Natural killer cell (primary cell): ENCODE data around the gene NPHP3. TPM values are rescaled to one million over a fixed set of nuclear protein-coding genes. Genes with fewer than 3 reads are reported as not detected.
A peak's percentile ranks its signal among the peaks of the same experiment; 100 is the strongest.

Source experiments
- ATAC-seq, 3 donors: fragments of 150-1000 bp in 2 of 3; fragments of 200-7000 bp in 1 of 3; cut with Tn5 transposase; 1 replicate in 1 of 3; 2 replicates in 2 of 3; pipeline ENCODE4 v1.10.0; 2021; ENCODE audit warnings: mild to moderate bottlenecking in 2 of 3, moderate library complexity in 2 of 3
- DNase-seq, 2 donors: peaks; one replicate each; pipeline versions ENCODE4 v3.0.0 to v3.0.0-alpha.2; 2013 to 2021; ENCODE audit warnings: mixed read lengths in 1 of 2
- H3K27ac ChIP-seq: one replicate; pipeline ENCODE4 v1.5.1; 2013; ENCODE audit warnings: mild to moderate bottlenecking, low read length
- H3K27me3 ChIP-seq: one replicate; pipeline ENCODE4 v1.6.1; 2013; ENCODE audit warnings: low read length; ENCODE audit not compliant: control insufficient read depth, insufficient read depth
- H3K36me3 ChIP-seq: one replicate; pipeline ENCODE4 v1.6.1; 2013; ENCODE audit warnings: low read length; ENCODE audit not compliant: control insufficient read depth, insufficient read depth
- H3K4me1 ChIP-seq: one replicate; pipeline ENCODE4 v1.6.1; 2013; ENCODE audit warnings: low read length; ENCODE audit not compliant: control insufficient read depth, insufficient read depth
- H3K4me3 ChIP-seq: one replicate; pipeline ENCODE4 v1.5.1; 2013; ENCODE audit warnings: low read length
- H3K9me3 ChIP-seq: one replicate; pipeline ENCODE4 v1.6.1; 2013; ENCODE audit warnings: low read length; ENCODE audit not compliant: control insufficient read depth, insufficient read depth
- H3K27ac Mint-ChIP-seq, 2 donors: one replicate each; pipeline ENCODE4 v1.8.0; 2022; ENCODE audit warnings: mild to moderate bottlenecking in 2 of 2, mixed read lengths in 2 of 2, moderate library complexity in 1 of 2
- H3K27me3 Mint-ChIP-seq, 2 donors: one replicate each; pipeline ENCODE4 v1.8.0; 2022; ENCODE audit warnings: low read depth in 2 of 2, mixed read lengths in 2 of 2
- H3K36me3 Mint-ChIP-seq: one replicate; pipeline ENCODE4 v1.8.0; 2022; ENCODE audit warnings: mixed read lengths
- H3K4me1 Mint-ChIP-seq, 2 donors: one replicate each; pipeline ENCODE4 v1.8.0; 2022; ENCODE audit warnings: mixed read lengths in 2 of 2
- H3K4me3 Mint-ChIP-seq: one replicate; pipeline ENCODE4 v1.8.0; 2022; ENCODE audit warnings: mild to moderate bottlenecking, moderate library complexity, mixed read lengths
- H3K9me3 Mint-ChIP-seq, 2 donors: one replicate each; pipeline ENCODE4 v1.8.0; 2022; ENCODE audit warnings: mixed read lengths in 2 of 2
- WGBS: methylation state at CpG from one replicate; pipeline ENCODE4 v1.1.7; 2013; ENCODE audit warnings: missing lambda C conversion rate; ENCODE audit not compliant: insufficient coverage; 5-methylcytosine and 5-hydroxymethylcytosine counted together
- intact Hi-C: fragments of 100-400 bp; cut with micrococcal nuclease; formaldehyde crosslinking; loops from one replicate; pipeline ENCODE4 v1.14.2; 2022
- total RNA-seq, 4 donors: library from RNA; stranded (reverse); fragments of 120-200 nt in 1 of 4; gene quantifications; one replicate each; pipeline versions ENCODE4 v1.2.3 to v1.2.4, GENCODE V29; 2013 to 2022
- TF ChIP-seq, protein P1 (sequence below): fragments of 200-600 bp; IDR thresholded peaks from one replicate; pipeline ENCODE4 v1.8.0; 2022; ENCODE audit warnings: antibody characterized with exemption

NPHP3 gene
- total RNA-seq, 3 donors from 2014 or later (not counting 1 experiment from before 2014, with no cell fraction given) = 17.9 to 20.1 (median 20.0) TPM

GRCh38 chr3:132659000-132659364 lies 63.2 kb downstream of the NPHP3 start:
- H3K4me1 ChIP-seq = peaks cover 13% of the 10 kb centered on the region
- ATAC-seq = no peak
- intact Hi-C loops = no loop called here

GRCh38 chr3:132657869-132658747 lies 64.1 kb downstream of the NPHP3 start:
- Mint-ChIP-seq H3K4me3 (peak overlapping the region; percentile 99), H3K27me3 (no peaks in the 10 kb centered on the region), H3K36me3 (no peaks in the 10 kb centered on the region), H3K27ac (peak overlapping the region in 1 of 2 donors; percentile 98), H3K4me1 (peaks cover 36 to 45% of the 10 kb centered on the region in 2 donors), H3K9me3 (no peaks in the 10 kb centered on the region)
- TF ChIP-seq, protein P1, sequence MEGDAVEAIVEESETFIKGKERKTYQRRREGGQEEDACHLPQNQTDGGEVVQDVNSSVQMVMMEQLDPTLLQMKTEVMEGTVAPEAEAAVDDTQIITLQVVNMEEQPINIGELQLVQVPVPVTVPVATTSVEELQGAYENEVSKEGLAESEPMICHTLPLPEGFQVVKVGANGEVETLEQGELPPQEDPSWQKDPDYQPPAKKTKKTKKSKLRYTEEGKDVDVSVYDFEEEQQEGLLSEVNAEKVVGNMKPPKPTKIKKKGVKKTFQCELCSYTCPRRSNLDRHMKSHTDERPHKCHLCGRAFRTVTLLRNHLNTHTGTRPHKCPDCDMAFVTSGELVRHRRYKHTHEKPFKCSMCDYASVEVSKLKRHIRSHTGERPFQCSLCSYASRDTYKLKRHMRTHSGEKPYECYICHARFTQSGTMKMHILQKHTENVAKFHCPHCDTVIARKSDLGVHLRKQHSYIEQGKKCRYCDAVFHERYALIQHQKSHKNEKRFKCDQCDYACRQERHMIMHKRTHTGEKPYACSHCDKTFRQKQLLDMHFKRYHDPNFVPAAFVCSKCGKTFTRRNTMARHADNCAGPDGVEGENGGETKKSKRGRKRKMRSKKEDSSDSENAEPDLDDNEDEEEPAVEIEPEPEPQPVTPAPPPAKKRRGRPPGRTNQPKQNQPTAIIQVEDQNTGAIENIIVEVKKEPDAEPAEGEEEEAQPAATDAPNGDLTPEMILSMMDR = no peak
- Histone ChIP-seq H3K9me3 (no peaks in the 10 kb centered on the region), H3K4me3 (no peak overlapping the region), H3K27ac (no peak overlapping the region), H3K36me3 (no peaks in the 10 kb centered on the region), H3K27me3 (no peaks in the 10 kb centered on the region), H3K4me1 (peaks cover 13% of the 10 kb centered on the region)
- ATAC-seq (no peak), DNase-seq (no peak)
- 92% methylated on average over 8 of the region's 8 CpGs for WGBS
- intact Hi-C loops = no loop called here

More at GRCh38 chr3:132659000-132659364, 63.2 kb downstream of the NPHP3 start:
- no peaks in the 10 kb centered on the region for H3K36me3 ChIP-seq
- no peaks in the 10 kb centered on the region for H3K36me3 Mint-ChIP-seq
- no peaks in the 10 kb centered on the region for H3K9me3 Mint-ChIP-seq
- 34% methylated on average over 7 of the region's 7 CpGs for WGBS
- H3K27ac ChIP-seq = peak overlapping the region; percentile 75
- H3K4me3 ChIP-seq = peak overlapping the region; percentile 76
- H3K27ac Mint-ChIP-seq = peak overlapping the region; percentile 94 to 98
- DNase-seq = no peak
- H3K27me3 ChIP-seq = no peaks in the 10 kb centered on the region
- peaks cover 36 to 54% of the 10 kb centered on the region in 2 donors for H3K4me1 Mint-ChIP-seq
- no peaks in the 10 kb centered on the region for H3K27me3 Mint-ChIP-seq
- no peaks in the 10 kb centered on the region for H3K9me3 ChIP-seq
- TF ChIP-seq, protein P1 = no peak
- peak overlapping the region; percentile 99 for H3K4me3 Mint-ChIP-seq

DNA sequence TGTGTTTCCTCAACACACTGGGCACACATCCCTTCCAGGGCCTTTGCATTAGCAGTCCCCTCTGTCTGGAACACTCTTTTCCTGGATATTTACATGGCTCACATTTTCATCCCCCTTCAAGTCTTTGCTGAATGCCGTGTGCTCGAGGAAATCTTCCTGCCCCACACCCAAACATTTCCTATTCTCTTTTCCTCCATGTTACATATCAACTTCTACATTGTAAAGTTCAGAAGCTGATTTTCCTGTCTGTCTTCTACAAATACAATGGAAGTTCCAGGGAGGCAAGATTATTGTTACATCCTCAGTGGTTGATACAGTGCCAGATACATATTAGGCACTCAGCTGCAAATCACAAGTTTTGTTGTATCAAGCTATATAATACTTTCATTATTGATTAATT lies 66.7 kb downstream of the NPHP3 start:
- Histone ChIP-seq H3K4me1 (peaks cover 10% of the 10 kb centered on the region), H3K9me3 (no peaks in the 10 kb centered on the region), H3K27ac (no peak overlapping the region), H3K27me3 (no peaks in the 10 kb centered on the region), H3K4me3 (no peak overlapping the region), H3K36me3 (no peaks in the 10 kb centered on the region)
- ATAC-seq = no peak
- Mint-ChIP-seq H3K9me3 (no peaks in the 10 kb centered on the region), H3K36me3 (no peaks in the 10 kb centered on the region), H3K4me3 (no peak overlapping the region), H3K4me1 (peaks cover 18 to 23% of the 10 kb centered on the region in 2 donors), H3K27ac (no peak overlapping the region), H3K27me3 (no peaks in the 10 kb centered on the region)
- WGBS = 95% methylated on average over 2 of the region's 2 CpGs
- TF ChIP-seq, protein P1 = no peak
- no peak for DNase-seq
- intact Hi-C loops = no loop called here
